ENCODE data around the gene PLXNB2. TPM values are rescaled to one million over a fixed set of nuclear protein-coding genes. Genes with fewer than 3 reads are reported as not detected.
"Not testable (repeated sequence)": the region's sequence is repeated elsewhere in the genome, so short reads cannot be mapped to it uniquely, and the experiment has no call there.

Gene PLXNB2
- polyA plus RNA-seq, 3 donors, result 249 to 261 (median 258) TPM

GRCh38 chr22:50329236-50329635 lies 21.8 kb upstream of the PLXNB2 start:
- DNase-seq, result no peak

DNA sequence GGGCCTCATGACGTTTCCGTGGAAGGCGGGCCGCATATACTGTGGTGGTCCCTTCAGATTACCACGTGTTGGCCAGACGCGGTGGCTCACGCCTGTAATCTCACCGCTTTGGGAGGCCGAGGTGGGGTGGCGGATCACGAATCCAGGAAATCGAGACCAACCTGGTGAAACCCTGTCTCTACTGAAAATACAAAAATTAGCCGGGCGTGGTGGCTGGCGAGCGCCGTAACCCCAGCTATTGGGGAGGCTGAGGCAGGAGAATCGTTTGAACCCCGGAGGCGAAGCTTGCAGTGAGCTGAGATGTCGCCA lies 20.2 kb upstream of the PLXNB2 start:
- no peak for DNase-seq

DNA sequence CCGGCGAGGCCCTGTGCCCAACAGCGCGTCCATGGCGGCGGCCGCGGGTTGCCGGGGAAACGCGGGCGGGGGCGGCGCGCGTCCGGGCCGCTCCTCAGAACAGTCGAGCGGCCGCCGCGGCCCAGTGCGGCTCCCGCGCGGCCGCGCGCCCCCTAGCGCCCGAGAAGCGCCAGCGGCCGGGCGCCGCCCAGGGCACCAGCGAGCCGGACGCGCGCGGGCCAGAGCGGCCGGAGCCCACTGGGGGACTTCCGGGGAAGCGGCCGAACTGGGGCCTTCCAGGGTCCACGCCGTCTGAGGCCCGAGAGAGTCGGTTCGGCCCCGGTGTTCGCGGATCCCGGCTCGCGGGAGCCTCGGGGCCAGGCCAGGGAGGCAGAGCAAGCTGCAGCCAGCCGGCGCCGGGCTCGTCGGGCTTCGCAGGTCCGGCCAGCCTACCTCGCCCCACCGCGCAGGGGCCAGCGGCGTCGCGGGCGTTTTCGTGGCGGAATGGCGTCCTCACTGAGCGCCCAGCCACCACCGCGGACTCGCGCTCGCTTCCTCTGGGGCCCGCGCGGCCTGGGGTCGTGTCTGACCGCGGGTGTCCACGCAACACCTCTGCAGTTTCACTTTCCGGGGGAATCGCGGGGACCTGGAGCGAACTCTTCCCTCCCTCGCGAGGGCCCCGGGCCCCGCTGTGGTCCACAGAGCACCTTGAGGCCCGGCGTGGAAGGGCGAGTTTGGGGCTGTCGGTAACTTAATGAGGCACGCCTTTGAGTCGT lies 19.7 kb upstream of the PLXNB2 start, which contains the start of gene DENND6B:
TSS of gene DENND6B (minus strand) at position 57 of the 755 bp plus-strand sequence. CDS start at position 33, 24 bp downstream.
- peak; percentile 87 for DNase-seq

DNA sequence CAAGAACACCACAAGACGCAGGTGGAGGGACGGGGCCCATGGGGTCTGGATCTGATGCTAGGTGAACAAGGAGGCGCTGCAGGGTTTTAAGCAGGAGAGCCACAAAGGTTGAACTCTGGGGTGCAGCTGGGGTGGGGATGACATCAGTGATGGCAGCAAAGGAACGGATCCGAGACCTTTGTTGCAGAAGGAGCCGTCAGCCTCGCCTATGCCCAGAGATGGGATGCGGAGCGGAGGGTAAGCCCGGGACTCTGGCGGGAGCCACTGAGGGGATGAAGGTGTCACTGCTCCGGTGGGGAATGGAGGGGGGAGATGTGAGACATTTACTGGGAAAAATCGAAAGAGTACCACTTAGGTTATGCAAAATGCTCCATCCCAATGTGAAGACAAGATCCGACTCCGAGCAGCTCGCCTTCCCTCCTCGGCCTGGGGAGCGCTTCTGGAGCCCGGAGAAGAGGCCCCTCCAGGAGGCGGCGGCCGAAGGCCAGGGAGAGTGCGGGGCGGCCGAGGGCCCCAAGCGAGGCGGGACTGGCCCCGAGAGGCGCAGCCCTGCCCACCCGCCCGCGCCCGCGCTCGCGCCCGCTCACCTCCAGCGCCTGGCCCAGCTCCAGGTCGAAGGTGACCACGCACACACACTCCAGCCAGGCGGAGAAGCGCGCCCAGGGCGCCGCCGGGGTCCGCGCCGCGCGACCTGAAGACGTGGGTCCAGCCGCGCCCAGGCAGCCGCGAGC lies 18.9 kb upstream of the PLXNB2 start:
- no peak for DNase-seq

GRCh38 chr22:50325444-50326224 lies 18.2 kb upstream of the PLXNB2 start:
- no peak for DNase-seq

GRCh38 chr22:50323900-50324299 lies 16.5 kb upstream of the PLXNB2 start:
- DNase-seq, result no peak

GRCh38 chr22:50322382-50323104 lies 15.1 kb upstream of the PLXNB2 start:
- DNase-seq, result not testable (repeated sequence)

GRCh38 chr22:50320671-50321325 lies 13.4 kb upstream of the PLXNB2 start:
- DNase-seq, result no peak

GRCh38 chr22:50320116-50320515 lies 12.7 kb upstream of the PLXNB2 start:
- no peak for DNase-seq

DNA sequence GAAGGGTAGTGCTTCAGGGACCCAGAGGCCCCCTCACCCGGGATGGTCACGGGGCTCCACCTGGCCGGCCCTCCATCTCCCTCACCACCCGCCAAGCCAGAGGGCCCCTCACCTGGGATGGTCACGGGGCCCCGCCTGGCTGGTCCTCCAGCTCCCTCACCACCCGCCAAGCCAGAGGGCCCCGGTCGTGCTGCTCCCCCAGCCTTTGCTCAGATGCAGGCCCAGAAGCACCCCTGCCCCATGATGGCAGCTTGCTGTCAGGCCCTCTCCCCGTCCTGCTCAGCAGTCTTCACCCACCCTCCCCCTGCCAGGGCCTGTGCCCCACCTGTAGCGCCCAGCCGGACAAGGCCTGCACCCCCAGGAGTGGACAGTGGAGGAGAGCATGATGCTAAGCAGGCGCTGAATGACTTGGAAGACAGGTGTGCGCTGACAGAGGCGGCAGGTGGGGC lies 12.1 kb upstream of the PLXNB2 start:
- DNase-seq, result no peak

DNA sequence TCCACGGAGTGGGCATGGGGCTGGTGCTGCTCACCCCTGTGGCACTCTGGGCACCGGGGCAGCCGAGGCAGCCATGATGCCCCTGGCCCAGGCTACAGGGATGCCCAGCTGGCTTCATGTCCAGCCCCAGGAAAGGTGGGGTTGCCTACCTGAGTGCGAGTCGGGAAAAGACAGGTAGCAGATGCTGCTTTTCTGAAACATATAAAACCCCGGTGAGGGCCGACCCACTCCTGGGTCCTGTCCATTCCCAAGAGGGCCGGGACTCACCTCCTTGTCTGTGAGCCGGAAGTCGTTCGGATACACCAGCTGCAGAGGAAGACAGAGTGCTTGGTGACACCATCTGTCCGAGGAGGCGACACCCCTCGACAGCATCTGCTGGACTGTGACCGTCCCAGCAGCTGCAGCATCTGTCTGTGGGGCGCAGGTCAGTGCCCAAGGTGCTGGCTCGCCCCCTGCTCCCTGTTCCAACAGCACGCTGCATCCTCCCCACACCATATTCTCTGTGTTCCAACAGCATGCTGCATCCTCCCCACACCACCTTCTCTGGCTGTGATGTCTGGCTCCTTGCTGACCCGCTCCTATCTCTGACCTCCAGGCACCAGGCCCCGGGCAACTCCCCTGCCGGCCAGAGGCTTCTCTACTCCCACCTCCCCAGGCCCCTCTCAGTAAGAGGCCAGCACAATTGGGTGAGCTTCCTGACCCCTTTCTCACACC lies 11.4 kb upstream of the PLXNB2 start:
- DNase-seq, result no peak

DNA sequence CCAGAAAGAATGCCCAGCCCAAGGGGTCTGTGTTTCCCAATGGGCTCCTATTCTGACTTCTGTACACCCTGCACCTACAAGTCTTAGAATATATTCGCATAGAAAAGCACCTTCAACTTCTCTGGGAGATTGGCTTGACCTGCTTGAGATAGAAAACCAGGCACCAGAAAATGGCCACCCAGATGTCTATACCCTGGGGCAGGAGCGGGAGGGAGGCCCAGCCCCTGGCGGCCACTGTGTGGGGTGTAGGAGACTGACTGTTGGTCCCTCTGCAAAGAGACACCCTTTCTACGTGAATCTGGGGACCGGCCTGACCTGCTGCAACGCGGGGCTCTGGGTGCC lies 10.9 kb upstream of the PLXNB2 start:
- DNase-seq, result no peak

- DNase-seq, result no peak
Observed at GRCh38 chr22:50317674-50318073, 10.2 kb upstream of the PLXNB2 start.

GRCh38 chr22:50317178-50317577 lies 9.7 kb upstream of the PLXNB2 start:
- no peak for DNase-seq

DNA sequence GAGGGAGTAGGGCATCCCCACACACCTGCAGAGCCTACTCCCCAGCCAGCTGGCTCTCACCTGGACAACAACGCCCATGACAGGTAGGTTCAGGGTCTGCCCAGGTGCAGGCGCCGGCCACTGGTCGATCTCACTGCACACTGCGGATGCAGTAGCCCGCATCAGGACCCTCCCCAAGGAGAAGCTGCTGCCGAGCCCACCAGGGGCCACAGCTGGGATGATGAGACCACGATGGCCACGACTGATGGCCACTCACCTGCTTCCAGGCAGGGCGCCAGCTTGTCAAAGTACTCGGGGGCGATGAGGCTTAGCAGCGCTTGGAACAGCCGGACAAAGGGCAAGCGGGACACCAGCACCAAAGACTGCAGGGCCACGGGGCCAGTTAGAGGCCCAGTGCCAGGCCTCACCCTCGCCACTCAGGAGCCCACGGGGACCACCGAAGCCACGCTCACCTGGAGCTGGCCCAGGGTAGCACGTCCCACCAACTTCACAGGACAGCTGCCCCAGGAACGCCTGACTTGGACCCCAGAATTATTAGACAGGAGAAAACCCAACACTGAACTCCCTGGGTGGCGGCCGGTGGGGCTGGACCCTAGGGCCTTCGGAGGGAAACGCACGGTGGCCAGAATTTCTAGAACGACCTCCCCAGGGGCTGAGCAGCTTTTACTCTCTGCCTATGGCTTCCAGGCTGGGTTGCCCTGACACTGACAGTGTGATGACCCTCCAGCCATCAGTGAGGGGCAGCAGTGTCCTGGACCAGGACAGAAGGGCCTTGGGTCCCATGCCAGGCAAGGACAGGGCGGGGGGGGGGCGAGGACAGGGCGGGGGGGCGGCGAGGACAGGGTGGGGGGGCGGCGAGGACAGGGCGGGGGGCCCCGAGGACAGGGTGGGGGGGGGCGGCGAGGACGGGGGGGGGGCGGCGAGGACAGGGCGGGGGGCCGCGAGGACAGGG lies 8.9 kb upstream of the PLXNB2 start:
- DNase-seq, result no peak

- no peak for DNase-seq
Observed at GRCh38 chr22:50315289-50316113, 8.1 kb upstream of the PLXNB2 start.

DNA sequence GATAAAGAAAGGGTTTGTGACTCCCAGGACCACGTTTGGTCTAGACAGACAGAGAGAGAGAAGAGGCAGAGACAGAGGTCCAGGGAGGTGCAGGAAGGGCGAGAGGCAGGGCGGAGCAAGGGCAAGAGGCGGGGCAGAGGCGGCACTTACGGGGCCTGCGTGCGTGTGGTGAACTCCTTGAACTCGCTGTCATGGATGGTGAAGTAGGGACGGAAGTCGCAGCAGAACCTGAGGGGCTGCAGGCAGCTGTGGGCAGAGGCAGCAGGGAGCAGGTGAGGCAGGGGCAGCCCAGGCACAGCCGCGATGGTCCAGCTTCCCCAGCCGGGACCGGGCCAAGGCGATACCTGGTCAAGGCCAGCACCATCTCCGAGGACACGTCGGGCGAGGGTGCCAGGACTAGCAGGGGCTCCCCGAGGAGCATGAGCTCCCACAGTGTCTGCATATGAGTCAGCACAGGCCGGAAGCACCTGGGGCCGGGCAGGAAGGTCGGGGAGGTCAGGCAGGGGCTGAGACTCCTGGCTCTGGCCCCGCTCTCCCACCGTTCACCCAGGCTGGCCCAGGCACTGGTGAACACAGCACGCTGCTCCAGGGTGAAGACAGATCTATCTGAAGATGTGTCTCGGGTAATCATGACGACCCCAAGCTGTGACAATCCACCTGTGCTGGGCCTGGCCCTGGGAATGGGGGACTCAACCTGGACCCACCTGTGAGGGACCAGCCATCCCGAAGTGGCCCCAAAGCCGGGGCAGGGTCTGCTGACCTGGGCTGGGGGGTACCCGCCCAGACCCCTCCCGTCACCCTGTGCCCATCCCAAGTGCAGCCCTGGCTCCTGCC lies 7.2 kb upstream of the PLXNB2 start:
- DNase-seq, result no peak

- DNase-seq, result no peak
Observed at GRCh38 chr22:50314081-50314454, 6.6 kb upstream of the PLXNB2 start.
